K562 (cell line): ENCODE measurements around the gene JDP2. TPM values are rescaled to one million over a fixed set of nuclear protein-coding genes. Genes with fewer than 3 reads are reported as not detected.

Experiments
- BACH1 ChIP-seq: fragments of 200-800 bp; sonication (Bioruptor generic); IDR thresholded peaks from 2 replicates; pipeline ENCODE4 v1.6.1; 2016; ENCODE audit warnings: missing genetic modification characterization, missing compliant biosample characterization
- CC2D1A ChIP-seq: fragments of 450-650 bp; IDR thresholded peaks from 2 replicates; pipeline ENCODE4 v1.6.1; 2017; ENCODE audit warnings: mild to moderate bottlenecking
- NR1H2 ChIP-seq: sonication (generic); formaldehyde crosslinking; IDR thresholded peaks from 2 replicates; pipeline ENCODE4 v1.4.0; 2020; ENCODE audit warnings: mild to moderate bottlenecking, missing genetic modification reagents
- PHF21A ChIP-seq: fragments of 450-650 bp; IDR thresholded peaks from 2 replicates; pipeline ENCODE4 v1.6.1; 2017; ENCODE audit warnings: low read depth, borderline replicate concordance
- SIN3A ChIP-seq, 2 experiments: fragments of 150-350 bp in 1 of 2; IDR thresholded peaks; 2 replicates each; pipeline ENCODE4 v1.6.1; 2011 to 2016; ENCODE audit warnings: borderline replicate concordance in 2 of 2, low read depth in 2 of 2, low read length in 2 of 2, mild to moderate bottlenecking in 2 of 2, moderate library complexity in 2 of 2; ENCODE audit not compliant: control insufficient read depth in 1 of 2
- SMARCA4 ChIP-seq: fragments of 450-650 bp; IDR thresholded peaks from 2 replicates; pipeline ENCODE4 v1.6.1; 2016
- STAT5A ChIP-seq: IDR thresholded peaks from 2 replicates; pipeline ENCODE4 v1.6.1; 2012; ENCODE audit warnings: low read length, inconsistent platforms, borderline replicate concordance
- polyA plus RNA-seq, 8 experiments: library from polyadenylated mRNA; depleted of rRNA in 4 of 8; stranded (reverse) in 5 of 8; unstranded in 3 of 8; fragments of >200 nt; fragmentation: Nextera tagmentation in 2 of 8; fragmentation: Illumina TruSeq in 1 of 8; extraction: Ambion mirVana in 2 of 8; extraction: Trizol in 1 of 8; gene quantifications; 2 replicates each; pipeline versions ENCODE4 v1.2.1 to v1.2.3, GENCODE V29; 2011 to 2014; ENCODE audit warnings: inconsistent platforms in 1 of 8, missing spikeins in 1 of 8
- total RNA-seq, 7 experiments: library from RNA; depleted of rRNA in 6 of 7; stranded (reverse); fragments of >200 nt in 6 of 7; fragmentation: Illumina TruSeq in 2 of 7; extraction: Trizol in 2 of 7; gene quantifications; 2 replicates each; pipeline versions ENCODE4 v1.2.1 to v1.2.3, GENCODE V29; 2011 to 2021; ENCODE audit warnings: low replicate concordance in 1 of 7
- TF ChIP-seq, protein P1 (sequence below): fragments of 200-800 bp; sonication (Bioruptor generic); IDR thresholded peaks from 2 replicates; pipeline ENCODE4 v1.6.1; 2017; ENCODE audit warnings: missing genetic modification characterization, missing compliant biosample characterization
- TF ChIP-seq, protein P2 (sequence below), 2 experiments: fragments of 450-650 bp in 1 of 2; sonication (generic) in 1 of 2; formaldehyde crosslinking in 1 of 2; IDR thresholded peaks; 2 replicates each; pipeline versions ENCODE4 v1.7.1 to v1.9.0; 2016 to 2022; ENCODE audit warnings: inconsistent platforms in 1 of 2, mild to moderate bottlenecking in 1 of 2, missing genetic modification reagents in 1 of 2
- TF ChIP-seq, protein P3 (sequence below): IDR thresholded peaks from 2 replicates; pipeline ENCODE4 v1.6.1; 2014; ENCODE audit warnings: antibody characterized with exemption
- TF ChIP-seq, protein P4 (sequence below): fragments of 450-650 bp; IDR thresholded peaks from 2 replicates; pipeline ENCODE4 v1.6.1; 2014; ENCODE audit warnings: low read depth, mild to moderate bottlenecking, moderate library complexity, borderline replicate concordance
- TF ChIP-seq, protein P5 (sequence below), 2 experiments: fragments of 450-650 bp in 1 of 2; sonication (generic) in 1 of 2; formaldehyde crosslinking in 1 of 2; IDR thresholded peaks in 1 of 2; conservative IDR thresholded peaks in 1 of 2; 2 replicates each; pipeline versions ENCODE4 v1.6.1 to v1.8.1; 2016 to 2023; ENCODE audit warnings: mild to moderate bottlenecking in 2 of 2, moderate library complexity in 2 of 2, inconsistent platforms in 1 of 2, missing genetic modification reagents in 1 of 2

The JDP2 gene
- total and polyA plus RNA-seq, 9 of the 15 experiments (the other 6 are each of a cell fraction or from before 2014, with no cell fraction given), result 0.27 to 13.8 (median 3.1) TPM

DNA sequence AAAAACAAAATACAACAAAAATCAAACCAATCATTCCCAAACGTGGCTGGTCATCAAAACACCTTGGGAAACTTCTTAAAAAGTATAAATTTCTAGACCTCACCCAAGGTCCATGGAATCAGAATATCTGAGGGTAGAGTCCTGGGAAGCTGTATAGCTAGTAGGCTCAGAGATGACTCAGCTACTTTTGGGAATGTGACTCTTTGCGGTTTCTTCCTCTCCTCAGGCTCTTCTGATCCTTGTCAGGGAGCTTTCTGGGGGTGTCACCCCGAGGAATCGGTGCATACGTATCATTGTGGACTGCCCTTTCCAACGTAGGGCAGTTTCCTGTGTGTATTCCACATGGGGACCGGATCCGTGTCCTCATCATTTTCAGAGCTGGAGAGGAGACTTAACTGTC lies 14.8 kb downstream of the JDP2 start (continued):
- TF ChIP-seq STAT5A (no peak), SMARCA4 (peak; percentile 80), NR1H2 (no peak), PHF21A (no peak), CC2D1A (no peak), SIN3A (IDR thresholded peaks at IDR 0.05; ENCODE audit: borderline replicate concordance in 2 of 2, control insufficient read depth in 1 of 2, low read depth in 2 of 2, low read length in 2 of 2) (no peak), BACH1 (tag) (peak; percentile 92)
- TF ChIP-seq, protein P1, sequence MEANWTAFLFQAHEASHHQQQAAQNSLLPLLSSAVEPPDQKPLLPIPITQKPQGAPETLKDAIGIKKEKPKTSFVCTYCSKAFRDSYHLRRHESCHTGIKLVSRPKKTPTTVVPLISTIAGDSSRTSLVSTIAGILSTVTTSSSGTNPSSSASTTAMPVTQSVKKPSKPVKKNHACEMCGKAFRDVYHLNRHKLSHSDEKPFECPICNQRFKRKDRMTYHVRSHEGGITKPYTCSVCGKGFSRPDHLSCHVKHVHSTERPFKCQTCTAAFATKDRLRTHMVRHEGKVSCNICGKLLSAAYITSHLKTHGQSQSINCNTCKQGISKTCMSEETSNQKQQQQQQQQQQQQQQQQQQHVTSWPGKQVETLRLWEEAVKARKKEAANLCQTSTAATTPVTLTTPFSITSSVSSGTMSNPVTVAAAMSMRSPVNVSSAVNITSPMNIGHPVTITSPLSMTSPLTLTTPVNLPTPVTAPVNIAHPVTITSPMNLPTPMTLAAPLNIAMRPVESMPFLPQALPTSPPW (CRISPR knock-in tag), result peak; percentile 19; the same call in 1 of the 2 replicates
- TF ChIP-seq, protein P2, sequence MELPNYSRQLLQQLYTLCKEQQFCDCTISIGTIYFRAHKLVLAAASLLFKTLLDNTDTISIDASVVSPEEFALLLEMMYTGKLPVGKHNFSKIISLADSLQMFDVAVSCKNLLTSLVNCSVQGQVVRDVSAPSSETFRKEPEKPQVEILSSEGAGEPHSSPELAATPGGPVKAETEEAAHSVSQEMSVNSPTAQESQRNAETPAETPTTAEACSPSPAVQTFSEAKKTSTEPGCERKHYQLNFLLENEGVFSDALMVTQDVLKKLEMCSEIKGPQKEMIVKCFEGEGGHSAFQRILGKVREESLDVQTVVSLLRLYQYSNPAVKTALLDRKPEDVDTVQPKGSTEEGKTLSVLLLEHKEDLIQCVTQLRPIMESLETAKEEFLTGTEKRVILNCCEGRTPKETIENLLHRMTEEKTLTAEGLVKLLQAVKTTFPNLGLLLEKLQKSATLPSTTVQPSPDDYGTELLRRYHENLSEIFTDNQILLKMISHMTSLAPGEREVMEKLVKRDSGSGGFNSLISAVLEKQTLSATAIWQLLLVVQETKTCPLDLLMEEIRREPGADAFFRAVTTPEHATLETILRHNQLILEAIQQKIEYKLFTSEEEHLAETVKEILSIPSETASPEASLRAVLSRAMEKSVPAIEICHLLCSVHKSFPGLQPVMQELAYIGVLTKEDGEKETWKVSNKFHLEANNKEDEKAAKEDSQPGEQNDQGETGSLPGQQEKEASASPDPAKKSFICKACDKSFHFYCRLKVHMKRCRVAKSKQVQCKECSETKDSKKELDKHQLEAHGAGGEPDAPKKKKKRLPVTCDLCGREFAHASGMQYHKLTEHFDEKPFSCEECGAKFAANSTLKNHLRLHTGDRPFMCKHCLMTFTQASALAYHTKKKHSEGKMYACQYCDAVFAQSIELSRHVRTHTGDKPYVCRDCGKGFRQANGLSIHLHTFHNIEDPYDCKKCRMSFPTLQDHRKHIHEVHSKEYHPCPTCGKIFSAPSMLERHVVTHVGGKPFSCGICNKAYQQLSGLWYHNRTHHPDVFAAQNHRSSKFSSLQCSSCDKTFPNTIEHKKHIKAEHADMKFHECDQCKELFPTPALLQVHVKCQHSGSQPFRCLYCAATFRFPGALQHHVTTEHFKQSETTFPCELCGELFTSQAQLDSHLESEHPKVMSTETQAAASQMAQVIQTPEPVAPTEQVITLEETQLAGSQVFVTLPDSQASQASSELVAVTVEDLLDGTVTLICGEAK (IDR thresholded peaks at IDR 0.05), result no peak
- TF ChIP-seq, protein P2 (CRISPR knock-in tag; IDR thresholded peaks at IDR 0.05), result no peak
- TF ChIP-seq, protein P3, sequence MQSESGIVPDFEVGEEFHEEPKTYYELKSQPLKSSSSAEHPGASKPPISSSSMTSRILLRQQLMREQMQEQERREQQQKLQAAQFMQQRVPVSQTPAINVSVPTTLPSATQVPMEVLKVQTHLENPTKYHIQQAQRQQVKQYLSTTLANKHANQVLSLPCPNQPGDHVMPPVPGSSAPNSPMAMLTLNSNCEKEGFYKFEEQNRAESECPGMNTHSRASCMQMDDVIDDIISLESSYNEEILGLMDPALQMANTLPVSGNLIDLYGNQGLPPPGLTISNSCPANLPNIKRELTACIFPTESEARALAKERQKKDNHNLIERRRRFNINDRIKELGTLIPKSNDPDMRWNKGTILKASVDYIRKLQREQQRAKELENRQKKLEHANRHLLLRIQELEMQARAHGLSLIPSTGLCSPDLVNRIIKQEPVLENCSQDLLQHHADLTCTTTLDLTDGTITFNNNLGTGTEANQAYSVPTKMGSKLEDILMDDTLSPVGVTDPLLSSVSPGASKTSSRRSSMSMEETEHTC, result 0 out of 2 replicates have a peak, but pooled peaks have one; percentile 23
- TF ChIP-seq, protein P4, sequence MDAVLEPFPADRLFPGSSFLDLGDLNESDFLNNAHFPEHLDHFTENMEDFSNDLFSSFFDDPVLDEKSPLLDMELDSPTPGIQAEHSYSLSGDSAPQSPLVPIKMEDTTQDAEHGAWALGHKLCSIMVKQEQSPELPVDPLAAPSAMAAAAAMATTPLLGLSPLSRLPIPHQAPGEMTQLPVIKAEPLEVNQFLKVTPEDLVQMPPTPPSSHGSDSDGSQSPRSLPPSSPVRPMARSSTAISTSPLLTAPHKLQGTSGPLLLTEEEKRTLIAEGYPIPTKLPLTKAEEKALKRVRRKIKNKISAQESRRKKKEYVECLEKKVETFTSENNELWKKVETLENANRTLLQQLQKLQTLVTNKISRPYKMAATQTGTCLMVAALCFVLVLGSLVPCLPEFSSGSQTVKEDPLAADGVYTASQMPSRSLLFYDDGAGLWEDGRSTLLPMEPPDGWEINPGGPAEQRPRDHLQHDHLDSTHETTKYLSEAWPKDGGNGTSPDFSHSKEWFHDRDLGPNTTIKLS, result no peak
- TF ChIP-seq, protein P5, sequence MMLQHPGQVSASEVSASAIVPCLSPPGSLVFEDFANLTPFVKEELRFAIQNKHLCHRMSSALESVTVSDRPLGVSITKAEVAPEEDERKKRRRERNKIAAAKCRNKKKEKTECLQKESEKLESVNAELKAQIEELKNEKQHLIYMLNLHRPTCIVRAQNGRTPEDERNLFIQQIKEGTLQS (IDR thresholded peaks at IDR 0.05), result peak; percentile 64; the same call in 1 of the 2 replicates
- TF ChIP-seq, protein P5 (CRISPR knock-in tag; conservative IDR thresholded peaks at IDR 0.05), result no peak
